ENCODE measurements around the gene ATAT1.
A peak's percentile ranks its signal among the peaks of the same experiment; 100 is the strongest.

The ATAT1 gene

DNA sequence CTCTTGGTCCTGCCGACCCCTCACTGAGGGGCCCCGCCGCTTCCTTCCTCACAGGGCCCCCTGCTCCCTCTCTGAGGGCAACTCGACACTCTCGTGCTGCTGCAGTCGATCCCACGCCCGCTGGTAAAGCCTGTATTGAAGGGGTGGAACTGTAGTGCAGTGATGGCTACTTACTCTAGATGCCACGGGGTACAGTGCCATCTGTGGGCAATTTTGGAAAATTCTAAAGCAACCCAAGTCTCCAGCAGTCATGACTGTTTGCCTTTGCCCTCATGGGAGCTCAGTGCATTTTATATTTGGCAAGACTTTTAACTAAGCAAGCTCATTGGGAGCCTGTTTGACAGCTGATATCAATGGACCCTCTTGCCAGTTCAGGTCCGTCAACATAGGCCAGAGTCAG, 13.8 kb downstream of the ATAT1 start:
- TF ChIP-seq, protein P1, sequence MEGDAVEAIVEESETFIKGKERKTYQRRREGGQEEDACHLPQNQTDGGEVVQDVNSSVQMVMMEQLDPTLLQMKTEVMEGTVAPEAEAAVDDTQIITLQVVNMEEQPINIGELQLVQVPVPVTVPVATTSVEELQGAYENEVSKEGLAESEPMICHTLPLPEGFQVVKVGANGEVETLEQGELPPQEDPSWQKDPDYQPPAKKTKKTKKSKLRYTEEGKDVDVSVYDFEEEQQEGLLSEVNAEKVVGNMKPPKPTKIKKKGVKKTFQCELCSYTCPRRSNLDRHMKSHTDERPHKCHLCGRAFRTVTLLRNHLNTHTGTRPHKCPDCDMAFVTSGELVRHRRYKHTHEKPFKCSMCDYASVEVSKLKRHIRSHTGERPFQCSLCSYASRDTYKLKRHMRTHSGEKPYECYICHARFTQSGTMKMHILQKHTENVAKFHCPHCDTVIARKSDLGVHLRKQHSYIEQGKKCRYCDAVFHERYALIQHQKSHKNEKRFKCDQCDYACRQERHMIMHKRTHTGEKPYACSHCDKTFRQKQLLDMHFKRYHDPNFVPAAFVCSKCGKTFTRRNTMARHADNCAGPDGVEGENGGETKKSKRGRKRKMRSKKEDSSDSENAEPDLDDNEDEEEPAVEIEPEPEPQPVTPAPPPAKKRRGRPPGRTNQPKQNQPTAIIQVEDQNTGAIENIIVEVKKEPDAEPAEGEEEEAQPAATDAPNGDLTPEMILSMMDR (IDR thresholded peaks at IDR 0.05; ENCODE audit: control insufficient read depth, extremely low read depth, insufficient read depth), result no peak
- DNase-seq (ENCODE audit: low read depth), result no peak
- H3K4me3 ChIP-seq (ENCODE audit: low read depth, low read length), result no peak overlapping the region

DNA sequence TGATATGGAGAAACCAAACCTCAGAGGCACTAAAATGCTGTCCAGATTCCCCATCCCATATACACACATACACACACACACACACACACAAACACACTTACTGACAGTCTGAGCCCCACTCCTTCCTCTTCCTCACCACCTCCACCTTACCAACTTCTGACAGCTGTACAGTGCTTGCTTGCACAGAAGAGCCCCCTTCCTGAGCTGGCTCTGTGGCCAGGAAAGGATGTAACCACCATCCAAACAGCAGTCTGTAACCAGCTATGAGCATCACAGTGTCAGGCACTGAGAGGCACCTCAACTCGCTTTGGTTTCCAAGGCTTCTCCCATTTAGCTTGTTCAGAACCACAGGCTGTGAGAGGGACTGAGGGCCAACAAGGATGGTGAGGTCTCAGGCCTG, 14.4 kb downstream of the ATAT1 start:
- TF ChIP-seq, protein P1 (IDR thresholded peaks at IDR 0.05; ENCODE audit: control insufficient read depth, extremely low read depth, insufficient read depth), result no peak
- no peak overlapping the region for H3K4me3 ChIP-seq (ENCODE audit: low read depth, low read length)
- no peak for DNase-seq (ENCODE audit: low read depth)

DNA sequence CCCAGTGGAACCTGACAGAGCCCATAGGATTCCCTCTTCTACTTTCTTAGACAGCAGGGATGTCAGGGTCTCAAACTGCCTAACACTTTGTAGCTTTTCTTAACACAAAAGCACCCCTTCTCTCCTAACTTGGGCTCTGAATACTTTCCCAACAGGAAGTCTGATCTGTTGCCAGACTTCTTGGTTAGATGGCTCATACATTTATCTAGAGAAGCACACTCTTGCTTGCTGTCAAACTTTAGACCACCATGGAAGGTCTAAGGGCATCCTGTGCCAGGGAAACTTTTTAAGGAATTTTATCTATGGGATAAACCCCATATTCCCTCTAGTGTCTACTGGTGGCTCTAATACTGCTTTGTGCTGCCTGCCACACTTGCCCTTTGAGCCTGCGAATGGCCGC, 17.0 kb downstream of the ATAT1 start:
- no peak overlapping the region for H3K4me3 ChIP-seq (ENCODE audit: low read depth, low read length)
- no peak for DNase-seq (ENCODE audit: low read depth)
- TF ChIP-seq, protein P1 (IDR thresholded peaks at IDR 0.05; ENCODE audit: control insufficient read depth, extremely low read depth, insufficient read depth), result no peak

DNA sequence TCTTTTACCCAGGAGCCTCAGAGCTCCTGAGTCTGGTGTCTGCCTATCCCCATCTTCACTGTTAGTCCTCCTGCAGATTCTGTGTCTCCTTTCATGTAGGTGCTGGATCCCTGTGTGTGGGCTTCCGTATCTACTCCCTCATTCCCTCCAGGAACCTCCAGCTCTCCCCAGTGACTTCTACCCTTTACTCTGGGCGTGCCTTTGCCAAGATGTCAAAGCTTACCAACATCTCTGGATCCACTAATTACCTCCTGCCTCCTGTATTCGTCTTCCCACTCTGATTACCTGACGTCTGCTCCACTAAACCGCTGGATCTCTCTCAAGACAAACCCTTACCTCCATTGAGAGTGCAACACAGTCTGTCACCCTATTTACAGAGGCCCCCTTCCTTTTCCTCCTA, 18.1 kb downstream of the ATAT1 start:
- no peak for DNase-seq (ENCODE audit: low read depth)
- H3K4me3 ChIP-seq (ENCODE audit: low read depth, low read length), result no peak overlapping the region
- TF ChIP-seq, protein P1 (IDR thresholded peaks at IDR 0.05; ENCODE audit: control insufficient read depth, extremely low read depth, insufficient read depth), result no peak

DNA sequence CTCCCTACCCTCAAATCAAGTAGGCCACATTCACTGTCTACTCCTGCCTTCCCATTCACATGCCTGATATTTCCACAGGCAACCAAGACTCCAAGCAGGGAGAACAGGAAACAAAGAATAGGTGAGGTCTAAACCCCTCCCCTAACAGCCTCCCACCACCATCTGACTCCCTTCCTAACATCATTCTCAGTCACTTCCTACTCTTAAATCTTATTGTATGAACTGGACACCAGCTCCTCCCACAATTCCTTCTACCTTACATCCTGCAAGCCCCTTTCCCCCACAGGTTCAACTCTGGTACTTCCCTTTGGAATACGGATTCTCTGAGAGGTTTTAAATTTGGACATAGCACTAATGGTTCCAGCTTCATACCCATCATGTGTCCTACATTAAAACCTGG, 19.3 kb downstream of the ATAT1 start:
- DNase-seq (ENCODE audit: low read depth), result no peak
- TF ChIP-seq, protein P1 (IDR thresholded peaks at IDR 0.05; ENCODE audit: control insufficient read depth, extremely low read depth, insufficient read depth), result no peak
- no peak overlapping the region for H3K4me3 ChIP-seq (ENCODE audit: low read depth, low read length)

DNA sequence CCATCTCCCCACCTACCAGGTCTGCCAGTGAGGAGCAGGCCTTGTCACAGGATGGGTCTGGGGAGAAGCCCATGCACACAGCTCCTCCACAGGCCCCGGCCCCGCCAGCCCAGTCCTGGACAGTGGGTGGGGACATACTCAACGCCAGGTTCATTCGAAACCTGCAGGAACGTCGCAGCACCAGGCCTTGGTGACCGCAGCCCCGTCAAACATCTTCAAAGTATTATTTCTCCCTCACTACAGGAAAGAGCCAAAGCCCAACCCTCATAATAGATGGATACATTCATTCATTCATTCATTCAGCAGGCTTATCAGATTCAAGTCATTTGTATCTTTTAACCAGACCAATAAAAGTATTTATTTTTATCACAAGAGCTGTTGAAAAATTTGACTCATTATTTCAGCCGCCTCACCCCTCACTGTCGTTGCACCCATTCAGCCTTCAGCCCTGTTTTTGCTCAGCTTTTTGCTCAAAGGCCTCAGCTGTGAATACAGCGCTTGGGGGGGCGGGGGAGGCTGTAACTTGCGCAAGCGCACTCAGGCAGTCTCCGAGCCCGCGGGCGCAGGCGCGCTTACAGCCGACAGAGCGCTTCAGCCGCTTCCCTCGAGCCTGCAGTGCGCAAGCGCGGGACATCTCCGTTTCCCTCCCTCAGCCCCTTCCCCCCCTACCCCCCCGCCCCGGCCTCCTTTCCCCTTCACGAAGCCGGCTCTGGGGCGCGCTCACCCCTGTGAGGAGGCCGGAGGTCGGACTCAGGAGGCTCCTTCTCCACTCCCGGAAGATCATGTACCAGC, 20.0 kb downstream of the ATAT1 start, which contains the start of gene C6orf136:
TSS of gene C6orf136 (plus strand) at position 684 of the 792 bp plus-strand sequence. CDS start at position 783, 99 bp downstream.
- H3K4me3 ChIP-seq (ENCODE audit: low read depth, low read length), result peak within 1 kb of the TSS; percentile 95
- DNase-seq (ENCODE audit: low read depth), result peak; percentile 76
- TF ChIP-seq, protein P1 (IDR thresholded peaks at IDR 0.05; ENCODE audit: control insufficient read depth, extremely low read depth, insufficient read depth), result no peak

Measured in LNCaP clone FGC (cell line).